D341Med (cell line): ENCODE data around the gene IL27RA.
A peak's percentile ranks its signal among the peaks of the same experiment; 100 is the strongest.

Source experiments
- DNase-seq: peaks from one replicate; pipeline ENCODE4 v3.0.0; 2012; ENCODE audit warnings: low spot score

IL27RA gene

GRCh38 chr19:14059652-14060155, 28.1 kb downstream of the IL27RA start:
- no peak for DNase-seq

GRCh38 chr19:14061081-14061749, 29.7 kb downstream of the IL27RA start:
- no peak for DNase-seq

GRCh38 chr19:14061751-14062557, 30.4 kb downstream of the IL27RA start, which contains the start of gene PALM3:
Gene PALM3 (minus strand): TSS chr19:14062076. CDS start chr19:14061980, 96 bp downstream.
- DNase-seq, result no peak

- no peak for DNase-seq
Observed at GRCh38 chr19:14062558-14062855, 30.9 kb downstream of the IL27RA start.

GRCh38 chr19:14063105-14063504, 31.5 kb downstream of the IL27RA start:
- DNase-seq, result no peak

GRCh38 chr19:14066134-14066533, 34.6 kb downstream of the IL27RA start:
- no peak for DNase-seq

- DNase-seq, result no peak
Observed at GRCh38 chr19:14070268-14071050, 38.9 kb downstream of the IL27RA start.

- DNase-seq, result no peak
Observed at GRCh38 chr19:14072535-14073260, 41.1 kb downstream of the IL27RA start, which contains the start of gene MISP3. Gene MISP3 (plus strand): TSS chr19:14072786. CDS start chr19:14073310, 524 bp downstream.

GRCh38 chr19:14073261-14073924, 41.8 kb downstream of the IL27RA start:
- peak; percentile 93 for DNase-seq

GRCh38 chr19:14073925-14074838, 42.6 kb downstream of the IL27RA start:
- no peak for DNase-seq

GRCh38 chr19:14078411-14078810, 46.8 kb downstream of the IL27RA start:
- DNase-seq, result no peak

GRCh38 chr19:14080887-14081796, 49.6 kb downstream of the IL27RA start:
- DNase-seq, result peak; percentile 92

- DNase-seq, result no peak
Observed at GRCh38 chr19:14081797-14082674, 50.5 kb downstream of the IL27RA start.

GRCh38 chr19:14082675-14082960, 51.1 kb downstream of the IL27RA start:
- DNase-seq, result no peak

- no peak for DNase-seq
Observed at GRCh38 chr19:14085309-14085995, 53.9 kb downstream of the IL27RA start, which contains the start of gene C19orf67. Gene C19orf67 (minus strand): TSS chr19:14085783. CDS start chr19:14085627, 156 bp downstream.

GRCh38 chr19:14086098-14086497, 54.5 kb downstream of the IL27RA start:
- no peak for DNase-seq

GRCh38 chr19:14088634-14089411, 57.3 kb downstream of the IL27RA start:
- no peak for DNase-seq
